ENCODE data around the gene PRXL2B. TPM values are rescaled to one million over a fixed set of nuclear protein-coding genes. Genes with fewer than 3 reads are reported as not detected.

PRXL2B gene
- total and polyA plus RNA-seq, 7 donors: 0.97 to 3.9 (median 2.6) TPM

GRCh38 chr1:2611031-2611501, 24.5 kb downstream of the PRXL2B start:
- no peak for TF ChIP-seq CTCF (IDR thresholded peaks at IDR 0.05)
- Histone ChIP-seq H3K4me3 (no peak overlapping the region), H3K27me3 (ENCODE audit: insufficient read depth in 3 of 3, low read length in 2 of 3) (peaks cover 0 to 30% (median 4%) of the 10 kb centered on the region in 3 donors), H3K4me1 (no peaks in the 10 kb centered on the region), H3K9me3 (peaks cover 3% of the 10 kb centered on the region), H3K27ac (no peak overlapping the region), H3K36me3 (ENCODE audit: insufficient read depth in 1 of 2, low read depth in 1 of 2) (no peaks in the 10 kb centered on the region)
- ATAC-seq (peak in 3 of 4 donors; percentile 29 to 41 (median 36)), DNase-seq (peak; percentile 18 to 53)
- intact Hi-C loops (cut with DNase I): no loop called here
- 8 to 10% (median 9%) methylated on average over 20 to 24 of the region's 24 CpGs for WGBS, 3 donors

- Histone ChIP-seq H3K27ac (no peak overlapping the region), H3K27me3 (ENCODE audit: insufficient read depth in 3 of 3, low read length in 2 of 3) (peaks cover 0 to 24% (median 4%) of the 10 kb centered on the region in 3 donors), H3K36me3 (ENCODE audit: insufficient read depth in 1 of 2, low read depth in 1 of 2) (no peaks in the 10 kb centered on the region), H3K4me3 (no peak overlapping the region), H3K4me1 (no peaks in the 10 kb centered on the region), H3K9me3 (peaks cover 3% of the 10 kb centered on the region)
- no peak for ATAC-seq
- intact Hi-C loops (cut with DNase I): no loop called here
- WGBS, 3 donors: 63 to 69% (median 65%) methylated on average over 18 to 19 of the region's 19 CpGs
- no peak for TF ChIP-seq CTCF (IDR thresholded peaks at IDR 0.05)
- peak in 1 of 2 donors; percentile 38 for DNase-seq
These were observed 25.3 kb downstream of the PRXL2B start for GRCh38 chr1:2611621-2612437.

GRCh38 chr1:2612591-2613365, 26.2 kb downstream of the PRXL2B start:
- Histone ChIP-seq H3K9me3 (peaks cover 3% of the 10 kb centered on the region), H3K27me3 (ENCODE audit: insufficient read depth in 3 of 3, low read length in 2 of 3) (peaks cover 0 to 24% (median 4%) of the 10 kb centered on the region in 3 donors), H3K4me3 (no peak overlapping the region), H3K27ac (no peak overlapping the region), H3K4me1 (no peaks in the 10 kb centered on the region), H3K36me3 (ENCODE audit: insufficient read depth in 1 of 2, low read depth in 1 of 2) (no peaks in the 10 kb centered on the region)
- no peak for ATAC-seq
- intact Hi-C loops (cut with DNase I): no loop called here
- no peak for DNase-seq
- WGBS, 3 donors: 81 to 85% (median 84%) methylated on average over 11 of the region's 11 CpGs
- no peak for TF ChIP-seq CTCF (IDR thresholded peaks at IDR 0.05)

- Histone ChIP-seq H3K27me3 (ENCODE audit: insufficient read depth in 3 of 3, low read length in 2 of 3) (peaks cover 0 to 29% (median 4%) of the 10 kb centered on the region in 3 donors), H3K36me3 (ENCODE audit: insufficient read depth in 1 of 2, low read depth in 1 of 2) (no peaks in the 10 kb centered on the region), H3K27ac (no peak overlapping the region), H3K4me3 (no peak overlapping the region), H3K9me3 (peaks cover 3% of the 10 kb centered on the region), H3K4me1 (no peaks in the 10 kb centered on the region)
- ATAC-seq (no peak), DNase-seq (no peak)
- intact Hi-C loops (cut with DNase I): no loop called here
- TF ChIP-seq CTCF (IDR thresholded peaks at IDR 0.05): no peak
- WGBS, 3 donors: 93 to 99% (median 94%) methylated on average over 2 of the region's 2 CpGs
These were observed 27.6 kb downstream of the PRXL2B start for GRCh38 chr1:2614145-2614544.

Measured in psoas muscle (tissue), 8 donors.